Mucosa of descending colon (tissue), 3 donors: ENCODE data around the gene SWI5. TPM values are rescaled to one million over a fixed set of nuclear protein-coding genes. Genes with fewer than 3 reads are reported as not detected.

Source experiments
- ATAC-seq: fragments of 200-7000 bp; cut with Tn5 transposase; one replicate; pipeline ENCODE4 v1.9.1; 2020; ENCODE audit warnings: mild to moderate bottlenecking, moderate library complexity
- DNase-seq, 3 donors: peaks; one replicate each; pipeline ENCODE4 v3.0.0-alpha.2; 2020
- H3K36me3 ChIP-seq: fragments of 200-600 bp; one replicate; pipeline ENCODE4 v1.8.0; 2021; ENCODE audit warnings: low read depth, mild to moderate bottlenecking
- H3K4me1 ChIP-seq: fragments of 200-600 bp; one replicate; pipeline ENCODE4 v1.8.0; 2021; ENCODE audit warnings: low read depth, mild to moderate bottlenecking
- H3K4me3 ChIP-seq: fragments of 200-600 bp; one replicate; pipeline ENCODE4 v1.8.0; 2021; ENCODE audit warnings: mild to moderate bottlenecking
- H3K9me3 ChIP-seq: fragments of 200-600 bp; one replicate; pipeline ENCODE4 v1.8.0; 2021; ENCODE audit warnings: mild to moderate bottlenecking
- CTCF ChIP-seq: fragments of 200-600 bp; IDR thresholded peaks from one replicate; pipeline ENCODE4 v1.8.0; 2022; ENCODE audit warnings: antibody characterized with exemption, mild to moderate bottlenecking
- intact Hi-C, 2 donors: fragments of 100-400 bp; cut with DNase I in 1 of 2; cut with micrococcal nuclease in 1 of 2; formaldehyde crosslinking; loops; one replicate each; pipeline versions ENCODE4 v1.11.0 to v1.11.1; 2022; cut with DNase I, micrococcal nuclease
- total RNA-seq, 3 donors: library from RNA; stranded (reverse); fragmentation: NEBNext Ultra II Directional in 2 of 3; extraction: Animal tissue kit (Norgen Biotek cat#: 25700) in 2 of 3; gene quantifications; one replicate each; pipeline versions ENCODE4 v1.2.1 to v1.2.4, GENCODE V29; 2021 to 2023
- donor health status: DM: no; HTN: no; CAD: no; lungs with moderate emphysema.
- donor health status: DM: no; HTN: no; CAD: no.
- donor health status: DM: no; HTN: yes; CAD: no.

The SWI5 gene
- total RNA-seq, 3 donors from 2014 or later: 10.6 to 13.8 (median 11.5) TPM

GRCh38 chr9:128286440-128286839 is 10.4 kb downstream of the SWI5 start:
- DNase-seq (no peak), ATAC-seq (no peak)
- H3K9me3 ChIP-seq: no peaks in the 10 kb centered on the region
- H3K4me1 ChIP-seq: no peaks in the 10 kb centered on the region
- TF ChIP-seq CTCF: no peak
- H3K36me3 ChIP-seq: no peaks in the 10 kb centered on the region
- intact Hi-C loops: no loop called here
- no peak overlapping the region for H3K4me3 ChIP-seq

GRCh38 chr9:128288273-128289004 is 12.4 kb downstream of the SWI5 start:
- no peaks in the 10 kb centered on the region for H3K36me3 ChIP-seq
- ATAC-seq: no peak
- H3K4me1 ChIP-seq: no peaks in the 10 kb centered on the region
- DNase-seq: no peak
- intact Hi-C loops: no loop called here
- H3K9me3 ChIP-seq: no peaks in the 10 kb centered on the region
- no peak for TF ChIP-seq CTCF
- H3K4me3 ChIP-seq: no peak overlapping the region

GRCh38 chr9:128292009-128292408 is 15.9 kb downstream of the SWI5 start:
- no peak overlapping the region for H3K4me3 ChIP-seq
- ATAC-seq: no peak
- H3K9me3 ChIP-seq: no peaks in the 10 kb centered on the region
- TF ChIP-seq CTCF: no peak
- intact Hi-C loops: no loop called here
- H3K36me3 ChIP-seq: no peaks in the 10 kb centered on the region
- H3K4me1 ChIP-seq: peaks cover 7% of the 10 kb centered on the region
- no peak for DNase-seq

- Histone ChIP-seq H3K4me3 (no peak overlapping the region), H3K36me3 (no peaks in the 10 kb centered on the region), H3K9me3 (no peaks in the 10 kb centered on the region), H3K4me1 (peaks cover 11% of the 10 kb centered on the region)
- no peak for TF ChIP-seq CTCF
- ATAC-seq: no peak
- DNase-seq: no peak
- intact Hi-C loops: no loop called here
Observed at GRCh38 chr9:128293091-128293490, 17.0 kb downstream of the SWI5 start.

- peaks cover 11% of the 10 kb centered on the region for H3K4me1 ChIP-seq
Observed at GRCh38 chr9:128294142-128294541, 18.1 kb downstream of the SWI5 start.

More at GRCh38 chr9:128294142-128294541, 18.1 kb downstream of the SWI5 start:
- no peak for DNase-seq
- no peak for ATAC-seq
- H3K9me3 ChIP-seq: no peaks in the 10 kb centered on the region
- no peak for TF ChIP-seq CTCF
- intact Hi-C loops: no loop called here
- no peak overlapping the region for H3K4me3 ChIP-seq
- no peaks in the 10 kb centered on the region for H3K36me3 ChIP-seq
